T-cell (primary cell): ENCODE data around the gene UHMK1. TPM values are rescaled to one million over a fixed set of nuclear protein-coding genes. Genes with fewer than 3 reads are reported as not detected.

Experiments
- ATAC-seq, 4 experiments: fragments of 200-7000 bp in 3 of 4; fragments of 150-1000 bp in 1 of 4; cut with Tn5 transposase; replicated peaks in 1 of 4; 1 replicate in 3 of 4; 2 replicates in 1 of 4; pipeline ENCODE4 v1.10.0; 2021; ENCODE audit warnings: moderate library complexity in 3 of 4, mild to moderate bottlenecking in 2 of 4, moderate number of reproducible peaks in 1 of 4
- CTCF ChIA-PET, 2 donors: fragments of 300-600 bp; sonication (Branson Sonifier 250); formaldehyde crosslinking; loops; one replicate each; lab custom pipeline; 2022; ENCODE audit warnings: antibody characterized with exemption in 2 of 2; lab: Charles Lee
- POLR2A ChIA-PET, 2 donors: fragments of 300-600 bp; sonication (Branson Sonifier 250); formaldehyde crosslinking; loops; one replicate each; lab custom pipeline; 2022; ENCODE audit warnings: antibody characterized with exemption in 2 of 2; lab: Charles Lee
- DNase-seq, 35 experiments: peaks; one replicate each; pipeline versions ENCODE4 v3.0.0 to v3.0.0-alpha.2; 2013 to 2023
- H3K27ac ChIP-seq: one replicate; pipeline ENCODE4 v1.5.1; 2013; ENCODE audit warnings: low read length
- H3K27me3 ChIP-seq, 2 experiments: replicated peaks in 1 of 2; 1 replicate in 1 of 2; 2 replicates in 1 of 2; pipeline versions ENCODE4 v1.6.1 to v1.7.0; 2013; ENCODE audit warnings: low read length in 1 of 2, mixed read lengths in 1 of 2; ENCODE audit not compliant: control insufficient read depth in 2 of 2, insufficient read depth in 2 of 2; ENCODE audit errors: extremely low read depth in 1 of 2
- H3K36me3 ChIP-seq, 2 donors: 1 replicate in 1 of 2; 2 replicates in 1 of 2; pipeline versions ENCODE4 v1.6.1 to v1.7.0; 2013; ENCODE audit warnings: low read length in 1 of 2; ENCODE audit not compliant: control insufficient read depth in 2 of 2, insufficient read depth in 1 of 2; ENCODE audit errors: extremely low read depth in 1 of 2
- H3K4me1 ChIP-seq, 2 experiments: 1 replicate in 1 of 2; 2 replicates in 1 of 2; pipeline versions ENCODE4 v1.6.1 to v1.7.0; 2013; ENCODE audit warnings: low read length in 2 of 2, mixed read lengths in 1 of 2; ENCODE audit not compliant: insufficient read depth in 2 of 2, control insufficient read depth in 1 of 2; ENCODE audit errors: extremely low read depth in 1 of 2
- H3K4me3 ChIP-seq, 2 donors: 1 replicate in 1 of 2; 2 replicates in 1 of 2; pipeline versions ENCODE4 v1.5.1 to v1.7.0; 2013; ENCODE audit warnings: mild to moderate bottlenecking in 2 of 2, low read length in 1 of 2, moderate library complexity in 1 of 2; ENCODE audit not compliant: control insufficient read depth in 1 of 2; ENCODE audit errors: extremely low read depth in 1 of 2
- H3K9me3 ChIP-seq: 2 replicates; pipeline ENCODE4 v1.7.0; 2013
- H3K27ac Mint-ChIP-seq, 2 donors: one replicate each; pipeline ENCODE4 v1.8.0; 2020 to 2021; ENCODE audit warnings: mild to moderate bottlenecking in 2 of 2, mixed read lengths in 2 of 2
- H3K27me3 Mint-ChIP-seq, 2 donors: one replicate each; pipeline ENCODE4 v1.8.0; 2021 to 2022; ENCODE audit warnings: mixed read lengths in 2 of 2
- H3K36me3 Mint-ChIP-seq: one replicate; pipeline ENCODE4 v1.8.0; 2021; ENCODE audit warnings: mixed read lengths
- H3K4me1 Mint-ChIP-seq, 3 donors: one replicate each; pipeline ENCODE4 v1.8.0; 2020 to 2022; ENCODE audit warnings: mixed read lengths in 3 of 3, mild to moderate bottlenecking in 1 of 3
- H3K4me3 Mint-ChIP-seq, 3 donors: one replicate each; pipeline ENCODE4 v1.8.0; 2020 to 2022; ENCODE audit warnings: mild to moderate bottlenecking in 3 of 3, mixed read lengths in 3 of 3, moderate library complexity in 3 of 3
- H3K9me3 Mint-ChIP-seq, 3 donors: one replicate each; pipeline ENCODE4 v1.8.0; 2020 to 2022; ENCODE audit warnings: mixed read lengths in 3 of 3
- WGBS: methylation state at CpG from one replicate; pipeline ENCODE4 v1.1.5; 2013; ENCODE audit warnings: missing lambda C conversion rate; ENCODE audit not compliant: insufficient coverage; 5-methylcytosine and 5-hydroxymethylcytosine counted together
- total RNA-seq, 35 experiments: library from RNA in 6 of 35; stranded (reverse) in 6 of 35; fragments of 120-200 nt in 1 of 35; gene quantifications; one replicate each; pipeline versions ENCODE4 v1.2.1 to v1.2.4 and lab custom pipeline; 2013 to 2026

UHMK1 gene
- total RNA-seq, 5 donors from 2014 or later (not counting 1 experiment from before 2014, with no cell fraction given) = 55.8 to 65.8 (median 60.0) TPM

DNA sequence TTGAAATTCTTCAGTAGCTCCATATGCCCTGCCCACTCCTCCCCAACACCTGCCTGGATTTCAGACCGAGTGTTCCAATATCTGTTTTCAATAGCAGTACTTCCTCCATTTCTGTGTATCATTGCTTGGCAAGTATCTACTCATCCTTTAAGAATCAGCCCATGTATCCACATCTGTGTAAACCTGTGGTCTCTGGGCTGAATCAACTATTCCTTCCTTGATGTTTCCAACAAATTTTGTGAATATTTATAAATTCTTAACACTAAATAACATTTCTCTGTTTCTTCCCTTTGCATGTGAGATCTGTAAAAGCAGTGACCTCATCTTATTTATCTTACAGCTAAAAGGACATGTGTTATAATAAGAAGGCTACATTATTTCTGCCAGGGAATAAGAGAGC is 37.9 kb downstream of the UHMK1 start:
- peaks cover 0 to 2% of the 10 kb centered on the region in 2 donors for H3K36me3 ChIP-seq
- Mint-ChIP-seq H3K27ac (no peak overlapping the region), H3K4me1 (no peaks in the 10 kb centered on the region), H3K27me3 (no peaks in the 10 kb centered on the region), H3K4me3 (no peak overlapping the region), H3K36me3 (peaks cover 3% of the 10 kb centered on the region), H3K9me3 (no peaks in the 10 kb centered on the region)
- ChIA-PET CTCF (interaction anchor here in 1 of 2 donors (1.0 kb wide), 1 partner anchor 27 kb away, joined by 3 read pairs; no protein-coding TSS in a partner anchor), POLR2A (no interaction called here)
- no peaks in the 10 kb centered on the region for H3K9me3 ChIP-seq
- DNase-seq (no peak), ATAC-seq (no peak)
- no peaks in the 10 kb centered on the region for H3K27me3 ChIP-seq
- H3K4me1 ChIP-seq = no peaks in the 10 kb centered on the region
- H3K4me3 ChIP-seq = no peak overlapping the region
- WGBS = 100% methylated on average over 1 of the region's 1 CpG
- no peak overlapping the region for H3K27ac ChIP-seq

- no peak overlapping the region for H3K4me3 Mint-ChIP-seq
These were observed 38.9 kb downstream of the UHMK1 start for GRCh38 chr1:162536511-162536910.

GRCh38 chr1:162537216-162537615 is 39.6 kb downstream of the UHMK1 start:
- DNase-seq (no peak), ATAC-seq (no peak)
- no peaks in the 10 kb centered on the region for H3K9me3 ChIP-seq
- H3K9me3 Mint-ChIP-seq = peaks cover 0 to 4% (median 0%) of the 10 kb centered on the region in 3 donors
- no peak overlapping the region for H3K4me3 Mint-ChIP-seq
- H3K27ac Mint-ChIP-seq = no peak overlapping the region
- no peaks in the 10 kb centered on the region for H3K36me3 ChIP-seq
- no peaks in the 10 kb centered on the region for H3K27me3 Mint-ChIP-seq
- ChIA-PET CTCF (no interaction called here), POLR2A (no interaction called here)
- H3K4me3 ChIP-seq = no peak overlapping the region
- H3K36me3 Mint-ChIP-seq = no peaks in the 10 kb centered on the region
- no peak overlapping the region for H3K27ac ChIP-seq
- WGBS = no CpG with 5 or more reads among the region's 2 CpGs
- H3K27me3 ChIP-seq = no peaks in the 10 kb centered on the region
- no peaks in the 10 kb centered on the region for H3K4me1 ChIP-seq
- H3K4me1 Mint-ChIP-seq = no peaks in the 10 kb centered on the region

More at GRCh38 chr1:162536511-162536910, 38.9 kb downstream of the UHMK1 start:
- H3K36me3 ChIP-seq = no peaks in the 10 kb centered on the region
- no peaks in the 10 kb centered on the region for H3K9me3 ChIP-seq
- Mint-ChIP-seq H3K36me3 (peaks cover 3% of the 10 kb centered on the region), H3K27ac (no peak overlapping the region), H3K9me3 (peaks cover 0 to 4% (median 0%) of the 10 kb centered on the region in 3 donors), H3K27me3 (no peaks in the 10 kb centered on the region), H3K4me1 (no peaks in the 10 kb centered on the region)
- no CpG with 5 or more reads among the region's 2 CpGs for WGBS
- DNase-seq = no peak
- ChIA-PET POLR2A (no interaction called here), CTCF (interaction anchor here in 1 of 2 donors (0.6 kb wide), 1 partner anchor 77 kb away, joined by 3 read pairs; no protein-coding TSS in a partner anchor)
- ATAC-seq = no peak
- no peak overlapping the region for H3K4me3 ChIP-seq
- H3K27me3 ChIP-seq = no peaks in the 10 kb centered on the region
- H3K4me1 ChIP-seq = no peaks in the 10 kb centered on the region
- no peak overlapping the region for H3K27ac ChIP-seq

DNA sequence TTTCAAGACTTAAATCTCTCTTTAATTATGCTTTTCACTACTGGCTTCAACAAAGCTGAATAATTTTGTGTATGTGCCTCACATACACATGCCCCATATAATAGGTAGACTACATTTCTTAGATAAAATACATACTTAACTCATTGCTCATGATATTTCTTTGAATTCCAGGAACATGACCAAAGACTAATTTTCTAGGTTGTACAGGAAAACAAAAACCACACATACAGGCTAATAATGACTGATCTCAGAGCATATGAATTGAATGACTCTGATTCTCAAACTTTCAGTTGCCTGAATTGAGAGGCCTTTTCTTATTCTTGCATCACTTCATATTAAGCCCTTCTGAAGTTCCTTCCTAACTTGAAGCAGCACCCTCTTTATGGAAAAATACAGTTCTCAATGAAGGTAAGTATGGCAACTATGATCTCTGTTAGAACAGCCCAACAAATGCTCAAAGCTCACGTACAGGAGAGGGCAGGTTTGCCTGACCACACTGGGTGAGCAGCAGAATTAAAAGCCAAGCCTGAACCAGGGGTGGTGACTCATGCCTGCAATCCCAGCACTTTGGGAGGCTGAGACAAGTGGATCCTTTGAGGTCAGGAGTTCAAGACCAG is 41.3 kb downstream of the UHMK1 start:
- peaks cover 5% of the 10 kb centered on the region for H3K36me3 Mint-ChIP-seq
- 62% methylated on average over 1 of the region's 1 CpG for WGBS
- H3K27me3 Mint-ChIP-seq = no peaks in the 10 kb centered on the region
- no peaks in the 10 kb centered on the region for H3K9me3 ChIP-seq
- H3K4me1 ChIP-seq = no peaks in the 10 kb centered on the region
- ATAC-seq (no peak), DNase-seq (no peak)
- no peaks in the 10 kb centered on the region for H3K36me3 ChIP-seq
- H3K27ac ChIP-seq = no peak overlapping the region
- POLR2A ChIA-PET = no interaction called here
- no peak overlapping the region for H3K27ac Mint-ChIP-seq
- peaks cover 6 to 9% (median 9%) of the 10 kb centered on the region in 3 donors for H3K9me3 Mint-ChIP-seq
- no peaks in the 10 kb centered on the region for H3K4me1 Mint-ChIP-seq
- H3K4me3 ChIP-seq = no peak overlapping the region
- no peak overlapping the region for H3K4me3 Mint-ChIP-seq
- no peaks in the 10 kb centered on the region for H3K27me3 ChIP-seq
- CTCF ChIA-PET = no interaction called here

GRCh38 chr1:162541619-162542141 is 44.1 kb downstream of the UHMK1 start:
- peaks cover 0 to 2% of the 10 kb centered on the region in 2 experiments for H3K27me3 ChIP-seq
- Mint-ChIP-seq H3K36me3 (peaks cover 5% of the 10 kb centered on the region), H3K27me3 (no peaks in the 10 kb centered on the region), H3K4me1 (no peaks in the 10 kb centered on the region), H3K4me3 (no peak overlapping the region), H3K9me3 (peaks cover 6 to 9% (median 9%) of the 10 kb centered on the region in 3 donors), H3K27ac (no peak overlapping the region)
- no peaks in the 10 kb centered on the region for H3K4me1 ChIP-seq
- no CpG with 5 or more reads among the region's 5 CpGs for WGBS
- ChIA-PET POLR2A (no interaction called here), CTCF (no interaction called here)
- H3K27ac ChIP-seq = no peak overlapping the region
- H3K36me3 ChIP-seq = no peaks in the 10 kb centered on the region
- no peak for DNase-seq
- H3K9me3 ChIP-seq = no peaks in the 10 kb centered on the region
- no peak overlapping the region for H3K4me3 ChIP-seq
- no peak for ATAC-seq

DNA sequence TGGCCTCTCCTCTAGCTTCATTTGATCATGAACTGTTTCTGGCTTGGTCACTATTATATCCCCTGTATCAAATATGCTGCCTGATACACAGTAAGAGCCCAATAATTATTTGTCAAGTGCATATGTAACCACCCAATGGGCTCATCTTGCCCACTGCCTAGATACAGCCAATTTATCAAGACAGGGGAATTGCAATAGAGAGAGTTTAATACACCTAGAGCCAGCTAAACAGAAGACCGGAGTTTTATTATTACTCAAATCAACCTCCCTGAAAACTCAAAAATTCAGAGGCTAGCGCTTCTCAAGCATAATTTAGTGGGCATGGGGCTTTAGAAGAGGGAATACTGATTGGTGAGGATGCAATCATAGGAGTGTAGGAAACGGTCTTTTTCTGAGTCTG is 45.6 kb downstream of the UHMK1 start:
- H3K36me3 ChIP-seq = no peaks in the 10 kb centered on the region
- peaks cover 6 to 9% (median 9%) of the 10 kb centered on the region in 3 donors for H3K9me3 Mint-ChIP-seq
- H3K4me1 ChIP-seq = peaks cover 0 to 4% of the 10 kb centered on the region in 2 experiments
- peaks cover 5% of the 10 kb centered on the region for H3K36me3 Mint-ChIP-seq
- no peak overlapping the region for H3K4me3 ChIP-seq
- no peak for ATAC-seq
- CTCF ChIA-PET = no interaction called here
- H3K4me1 Mint-ChIP-seq = no peaks in the 10 kb centered on the region
- no peak overlapping the region for H3K4me3 Mint-ChIP-seq
- WGBS = 86% methylated on average over 1 of the region's 3 CpGs
- no peak overlapping the region for H3K27ac ChIP-seq
- no peak overlapping the region for H3K27ac Mint-ChIP-seq
- DNase-seq = no peak
- no peaks in the 10 kb centered on the region for H3K27me3 Mint-ChIP-seq
- H3K27me3 ChIP-seq = peaks cover 0 to 2% of the 10 kb centered on the region in 2 experiments
- POLR2A ChIA-PET = no interaction called here
- no peaks in the 10 kb centered on the region for H3K9me3 ChIP-seq
